ENCODE data around the gene VTCN1.

- no peak for TF ChIP-seq ATF2 (CRISPR knock-in tag; IDR thresholded peaks at IDR 0.05; ENCODE audit: borderline replicate concordance, low read depth)
- no peak for TF ChIP-seq CTCF (IDR thresholded peaks at IDR 0.05)
- TF ChIP-seq RORB (CRISPR knock-in tag; IDR thresholded peaks at IDR 0.05) = no peak
- no peak for TF ChIP-seq JUN (CRISPR knock-in tag; IDR thresholded peaks at IDR 0.05)
- no peak for TF ChIP-seq HMGXB4 (CRISPR knock-in tag; IDR thresholded peaks at IDR 0.05)
- no peak for TF ChIP-seq ZBTB43 (CRISPR knock-in tag; IDR thresholded peaks at IDR 0.05)
- TF ChIP-seq CBFB (CRISPR knock-in tag; IDR thresholded peaks at IDR 0.05; ENCODE audit: low read depth) = no peak
- no peak for TF ChIP-seq ZNF232 (CRISPR knock-in tag; IDR thresholded peaks at IDR 0.05)
- TF ChIP-seq E2F1 (CRISPR knock-in tag; IDR thresholded peaks at IDR 0.05) = no peak
- TF ChIP-seq TEAD4 (CRISPR knock-in tag; IDR thresholded peaks at IDR 0.05) = no peak
- TF ChIP-seq NR2C2 (CRISPR knock-in tag; IDR thresholded peaks at IDR 0.05) = no peak
- TF ChIP-seq ARID4B (CRISPR knock-in tag; IDR thresholded peaks at IDR 0.05; ENCODE audit: borderline replicate concordance) = no peak
- no peak for TF ChIP-seq PREB (CRISPR knock-in tag; IDR thresholded peaks at IDR 0.05; ENCODE audit: borderline replicate concordance)
Observed at GRCh38 chr1:117137281-117137855, 73.4 kb downstream of the VTCN1 start.

Data from WTC11 (cell line).